ENCODE data around the gene TXNDC5.
A peak's percentile ranks its signal among the peaks of the same experiment; 100 is the strongest.

TXNDC5 gene

GRCh38 chr6:7910654-7911344 lies at the start of gene TXNDC5:
TXNDC5 (minus strand) TSS chr6:7910788; CDS start chr6:7910776, 12 bp downstream.
- DNase-seq (ENCODE audit: low spot score in 2 of 2) (peak; percentile 48 to 75), ATAC-seq (peak; percentile 84)
- peak within 1 kb of the TSS; percentile 87 for H3K27ac Mint-ChIP-seq
- no peaks in the 10 kb centered on the region for H3K9me3 Mint-ChIP-seq
- H3K36me3 Mint-ChIP-seq, result peaks cover 16% of the 10 kb centered on the region
- H3K4me1 Mint-ChIP-seq, result peaks cover 18% of the 10 kb centered on the region
- H3K4me3 Mint-ChIP-seq, result peak within 1 kb of the TSS; percentile 80

GRCh38 chr6:7960141-7960540 lies 49.6 kb upstream of the TXNDC5 start:
- peaks cover under 1% of the 10 kb centered on the region for H3K9me3 Mint-ChIP-seq
- H3K27ac Mint-ChIP-seq, result no peak overlapping the region
- DNase-seq (ENCODE audit: low spot score in 2 of 2), result no peak
- no peaks in the 10 kb centered on the region for H3K36me3 Mint-ChIP-seq
- H3K4me1 Mint-ChIP-seq, result peaks cover 8% of the 10 kb centered on the region
- no peak overlapping the region for H3K4me3 Mint-ChIP-seq
- no peak for ATAC-seq

GRCh38 chr6:7959453-7959852 lies 48.9 kb upstream of the TXNDC5 start:
- no peaks in the 10 kb centered on the region for H3K36me3 Mint-ChIP-seq
- DNase-seq (ENCODE audit: low spot score in 2 of 2), result no peak
- no peak for ATAC-seq
- no peak overlapping the region for H3K4me3 Mint-ChIP-seq
- H3K27ac Mint-ChIP-seq, result no peak overlapping the region
- no peaks in the 10 kb centered on the region for H3K9me3 Mint-ChIP-seq
- H3K4me1 Mint-ChIP-seq, result peaks cover 8% of the 10 kb centered on the region

DNA sequence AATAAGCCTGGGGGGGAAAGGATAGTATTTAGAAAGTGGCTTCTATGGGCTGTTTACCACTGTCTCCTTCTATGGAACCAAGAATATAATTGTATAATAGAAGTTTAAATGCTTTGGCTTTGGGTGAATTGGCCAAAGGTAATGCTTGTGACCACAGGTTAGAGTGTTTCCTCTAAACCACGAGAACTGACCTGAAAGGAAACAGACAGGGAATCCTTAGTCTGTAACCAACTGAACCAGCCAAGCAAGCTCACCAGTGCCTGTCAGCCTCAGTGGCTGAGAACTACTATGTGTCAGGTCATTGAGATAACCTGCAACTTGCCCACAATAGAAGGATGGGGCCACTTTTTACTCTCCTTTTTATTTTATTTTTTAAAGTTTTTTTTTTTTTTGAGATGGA lies 47.9 kb upstream of the TXNDC5 start:
- no peak for DNase-seq (ENCODE audit: low spot score in 2 of 2)
- H3K27ac Mint-ChIP-seq, result no peak overlapping the region
- H3K36me3 Mint-ChIP-seq, result no peaks in the 10 kb centered on the region
- ATAC-seq, result no peak
- H3K4me3 Mint-ChIP-seq, result no peak overlapping the region
- H3K9me3 Mint-ChIP-seq, result no peaks in the 10 kb centered on the region
- peaks cover 7% of the 10 kb centered on the region for H3K4me1 Mint-ChIP-seq

- Mint-ChIP-seq H3K4me1 (no peaks in the 10 kb centered on the region), H3K4me3 (no peak overlapping the region), H3K27ac (no peak overlapping the region), H3K9me3 (no peaks in the 10 kb centered on the region), H3K36me3 (no peaks in the 10 kb centered on the region)
- DNase-seq (ENCODE audit: low spot score in 2 of 2) (no peak), ATAC-seq (no peak)
These were observed 45.7 kb upstream of the TXNDC5 start for GRCh38 chr6:7956257-7956656.

DNA sequence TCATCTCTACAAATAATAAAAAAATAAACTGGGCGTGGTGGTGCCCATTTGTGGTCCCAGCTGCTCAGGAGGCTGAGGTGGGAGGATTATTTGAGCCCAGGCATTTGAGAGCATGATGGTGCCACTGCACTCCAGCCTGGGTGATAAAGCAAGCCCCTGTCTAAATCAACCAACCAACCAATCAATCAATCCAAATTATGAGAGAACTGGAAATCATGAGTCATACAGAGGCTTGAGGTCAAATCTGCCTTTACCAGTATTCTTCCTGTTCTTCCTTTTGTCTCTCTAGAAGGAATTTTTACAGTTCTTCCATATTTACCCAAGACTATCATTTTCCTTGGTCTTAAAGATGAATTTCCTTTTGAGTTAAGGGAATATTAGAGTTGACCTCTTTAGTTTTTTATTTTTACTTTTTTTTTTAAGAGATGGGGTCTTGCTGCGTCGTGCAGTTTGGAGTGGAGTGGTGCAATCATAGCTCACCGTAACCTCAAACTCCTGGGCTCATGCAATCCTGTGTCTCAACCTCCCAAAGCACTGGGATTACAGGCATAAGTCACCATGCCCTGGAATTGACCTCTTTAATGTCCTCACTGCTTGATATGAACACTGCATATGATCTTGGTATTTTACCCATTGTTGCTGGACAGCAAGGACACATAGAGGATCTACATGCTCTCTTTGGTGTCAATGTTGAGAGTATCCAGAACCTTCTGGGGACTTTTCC lies 44.1 kb upstream of the TXNDC5 start:
- H3K4me3 Mint-ChIP-seq, result no peak overlapping the region
- no peaks in the 10 kb centered on the region for H3K9me3 Mint-ChIP-seq
- no peak overlapping the region for H3K27ac Mint-ChIP-seq
- ATAC-seq (no peak), DNase-seq (ENCODE audit: low spot score in 2 of 2) (no peak)
- H3K4me1 Mint-ChIP-seq, result no peaks in the 10 kb centered on the region
- H3K36me3 Mint-ChIP-seq, result no peaks in the 10 kb centered on the region

DNA sequence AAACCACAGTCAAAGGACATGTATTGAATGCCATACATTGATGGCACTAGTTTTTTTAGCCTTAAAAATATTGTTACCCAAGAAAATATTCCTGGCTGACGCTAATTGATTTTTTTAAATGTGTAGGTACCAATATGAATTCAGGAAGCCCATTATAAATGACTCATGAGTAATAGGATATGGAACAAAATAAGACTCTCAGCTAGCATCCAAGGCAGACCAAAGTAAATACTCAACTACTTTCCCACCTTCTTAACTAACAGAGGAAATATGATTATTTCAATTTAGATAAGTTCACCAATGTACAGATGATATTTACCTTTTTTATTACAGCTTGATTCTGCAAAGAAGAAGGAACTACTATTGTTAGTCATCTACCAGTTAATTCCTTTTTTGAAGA lies 43.2 kb upstream of the TXNDC5 start:
- H3K36me3 Mint-ChIP-seq, result no peaks in the 10 kb centered on the region
- H3K9me3 Mint-ChIP-seq, result no peaks in the 10 kb centered on the region
- no peak overlapping the region for H3K27ac Mint-ChIP-seq
- H3K4me1 Mint-ChIP-seq, result no peaks in the 10 kb centered on the region
- DNase-seq (ENCODE audit: low spot score in 2 of 2) (no peak), ATAC-seq (no peak)
- no peak overlapping the region for H3K4me3 Mint-ChIP-seq

DNA sequence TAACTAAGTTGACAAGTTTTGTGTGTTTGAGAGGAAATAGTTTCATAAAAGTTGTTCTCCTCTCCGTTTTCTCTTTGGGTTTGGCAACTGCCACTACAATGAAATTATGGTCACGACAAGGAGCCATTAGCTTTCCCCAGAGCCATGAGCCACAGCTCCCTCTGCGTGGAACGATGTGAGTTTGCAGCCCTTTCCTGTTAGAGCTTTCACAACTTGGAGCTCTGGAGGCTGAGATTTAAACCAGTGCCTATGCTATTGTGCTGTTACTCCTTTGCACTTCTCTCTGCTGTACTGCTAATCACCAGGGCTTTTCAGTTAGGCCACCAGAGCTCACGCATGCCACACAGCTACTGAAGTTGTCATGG lies 29.3 kb upstream of the TXNDC5 start:
- H3K27ac Mint-ChIP-seq, result no peak overlapping the region
- H3K9me3 Mint-ChIP-seq, result no peaks in the 10 kb centered on the region
- DNase-seq (ENCODE audit: low spot score in 2 of 2), result no peak
- no peak overlapping the region for H3K4me3 Mint-ChIP-seq
- no peak for ATAC-seq
- H3K36me3 Mint-ChIP-seq, result no peaks in the 10 kb centered on the region
- H3K4me1 Mint-ChIP-seq, result no peaks in the 10 kb centered on the region

DNA sequence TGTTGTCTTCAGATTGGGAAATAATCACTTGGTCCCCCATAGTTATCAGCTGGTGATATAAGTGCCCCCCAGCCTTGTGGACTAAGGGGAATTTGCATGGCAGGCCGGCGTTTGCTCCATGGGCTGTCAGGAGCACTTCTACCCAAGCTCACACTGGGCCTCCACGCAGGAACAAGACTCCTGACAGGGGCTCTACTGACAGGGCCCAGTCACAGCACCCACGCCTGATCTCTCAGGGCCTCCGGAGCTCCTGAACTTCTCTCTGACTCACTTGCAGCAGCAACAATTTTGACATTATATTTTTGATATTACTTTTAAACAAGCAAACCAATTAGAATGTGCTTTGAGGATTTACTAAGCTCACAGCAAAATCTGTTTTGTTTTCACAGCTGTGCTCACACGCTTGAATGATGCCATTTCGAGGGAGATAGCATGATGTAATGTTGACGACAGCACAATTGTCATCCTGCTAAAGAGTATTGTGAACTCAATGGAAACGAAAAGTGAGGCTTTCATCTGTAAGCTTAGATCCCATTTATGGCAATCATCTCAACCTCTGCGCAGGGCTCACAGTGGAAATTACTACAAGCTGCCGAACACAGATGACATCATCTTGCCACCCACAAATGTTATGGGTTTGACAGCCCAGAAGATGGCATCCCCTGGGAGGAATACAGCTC lies 28.7 kb upstream of the TXNDC5 start:
- Mint-ChIP-seq H3K36me3 (no peaks in the 10 kb centered on the region), H3K27ac (no peak overlapping the region), H3K4me1 (no peaks in the 10 kb centered on the region), H3K9me3 (no peaks in the 10 kb centered on the region), H3K4me3 (no peak overlapping the region)
- ATAC-seq (peak; percentile 57), DNase-seq (ENCODE audit: low spot score in 2 of 2) (no peak)

GRCh38 chr6:7938562-7939183 lies 28.1 kb upstream of the TXNDC5 start:
- DNase-seq (ENCODE audit: low spot score in 2 of 2) (no peak), ATAC-seq (no peak)
- Mint-ChIP-seq H3K4me1 (no peaks in the 10 kb centered on the region), H3K9me3 (no peaks in the 10 kb centered on the region), H3K27ac (no peak overlapping the region), H3K4me3 (no peak overlapping the region), H3K36me3 (no peaks in the 10 kb centered on the region)

- Mint-ChIP-seq H3K36me3 (no peaks in the 10 kb centered on the region), H3K9me3 (no peaks in the 10 kb centered on the region), H3K4me1 (no peaks in the 10 kb centered on the region), H3K4me3 (no peak overlapping the region), H3K27ac (no peak overlapping the region)
- DNase-seq (ENCODE audit: low spot score in 2 of 2) (no peak), ATAC-seq (peak; percentile 91)
These were observed 23.2 kb upstream of the TXNDC5 start for GRCh38 chr6:7933794-7934193.

DNA sequence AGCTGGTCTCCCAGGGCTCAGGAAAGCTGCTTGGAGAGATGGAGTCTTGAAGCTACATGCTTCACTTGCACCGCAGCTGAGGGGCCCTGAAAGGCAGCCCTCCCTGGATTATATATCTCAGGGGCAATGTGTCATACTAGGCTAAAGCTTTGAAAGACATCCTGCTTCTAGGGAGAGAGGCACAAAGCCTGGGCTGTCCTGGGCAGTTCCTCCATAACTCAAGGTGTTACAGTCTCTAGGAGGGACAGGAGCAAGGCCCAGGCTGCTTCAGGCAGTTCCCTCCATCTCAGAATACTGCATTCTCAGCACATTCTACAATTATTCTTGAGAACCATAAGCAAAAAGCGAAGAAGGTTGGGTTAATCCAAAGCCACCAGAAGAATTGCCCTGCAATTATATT lies 22.0 kb upstream of the TXNDC5 start:
- no peaks in the 10 kb centered on the region for H3K36me3 Mint-ChIP-seq
- no peak for DNase-seq (ENCODE audit: low spot score in 2 of 2)
- H3K4me3 Mint-ChIP-seq, result no peak overlapping the region
- no peaks in the 10 kb centered on the region for H3K9me3 Mint-ChIP-seq
- ATAC-seq, result no peak
- H3K4me1 Mint-ChIP-seq, result no peaks in the 10 kb centered on the region
- H3K27ac Mint-ChIP-seq, result no peak overlapping the region

GRCh38 chr6:7924867-7925266 lies 14.3 kb upstream of the TXNDC5 start:
- no peaks in the 10 kb centered on the region for H3K36me3 Mint-ChIP-seq
- no peaks in the 10 kb centered on the region for H3K4me1 Mint-ChIP-seq
- DNase-seq (ENCODE audit: low spot score in 2 of 2) (no peak), ATAC-seq (no peak)
- no peak overlapping the region for H3K4me3 Mint-ChIP-seq
- no peak overlapping the region for H3K27ac Mint-ChIP-seq
- H3K9me3 Mint-ChIP-seq, result peaks cover 8% of the 10 kb centered on the region

DNA sequence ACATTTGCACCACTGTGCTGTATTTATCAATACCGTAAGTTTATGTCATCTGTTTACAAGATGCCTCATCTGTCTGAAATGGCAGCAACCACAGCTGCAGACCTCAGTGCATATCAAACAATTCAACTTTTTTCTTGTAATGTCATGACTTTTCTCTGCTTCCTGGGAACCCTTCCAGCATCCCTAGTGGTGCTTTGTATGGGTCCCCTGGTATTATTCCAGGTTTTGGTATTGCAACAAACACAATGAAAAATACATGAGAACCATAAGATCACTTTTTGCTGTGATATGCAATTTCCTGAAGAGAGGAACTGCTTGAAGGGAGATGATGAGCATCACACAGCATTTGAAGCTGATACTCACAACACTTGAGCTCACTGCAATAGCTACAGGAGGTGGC lies 12.0 kb upstream of the TXNDC5 start:
- no peak for DNase-seq (ENCODE audit: low spot score in 2 of 2)
- H3K4me1 Mint-ChIP-seq, result no peaks in the 10 kb centered on the region
- no peak overlapping the region for H3K27ac Mint-ChIP-seq

GRCh38 chr6:7921632-7922092 lies 11.1 kb upstream of the TXNDC5 start:
- Mint-ChIP-seq H3K36me3 (no peaks in the 10 kb centered on the region), H3K4me3 (no peak overlapping the region), H3K4me1 (no peaks in the 10 kb centered on the region), H3K9me3 (peaks cover 8% of the 10 kb centered on the region), H3K27ac (no peak overlapping the region)
- DNase-seq (ENCODE audit: low spot score in 2 of 2) (no peak), ATAC-seq (no peak)

More for the DNA sequence above, 12.0 kb upstream of the TXNDC5 start:
- H3K9me3 Mint-ChIP-seq, result peaks cover 8% of the 10 kb centered on the region
- no peaks in the 10 kb centered on the region for H3K36me3 Mint-ChIP-seq
- no peak for ATAC-seq
- H3K4me3 Mint-ChIP-seq, result no peak overlapping the region
